ENCODE results near the gene HSBP1. TPM values are rescaled to one million over a fixed set of nuclear protein-coding genes. Genes with fewer than 3 reads are reported as not detected.
A peak's percentile ranks its signal among the peaks of the same experiment; 100 is the strongest.

HSBP1 gene
- total RNA-seq, 1 experiment from 2014 or later = 167 TPM

- H4K20me1 ChIP-seq (ENCODE audit: low read length) = no peaks in the 10 kb centered on the region
- DNase-seq (no peak), ATAC-seq (no peak)
- TF ChIP-seq EZH2 (IDR thresholded peaks at IDR 0.05; ENCODE audit: low read length, unreplicated experiment) (no peak), CTCF (conservative IDR thresholded peaks at IDR 0.05; ENCODE audit: low read depth, low read length) (no peak), EZH2phosphoT487 (IDR thresholded peaks at IDR 0.05; ENCODE audit: borderline replicate concordance, low read length) (no peak)
- H3K4me2 ChIP-seq (ENCODE audit: low read length) = no peak overlapping the region
- POLR2A ChIA-PET (ENCODE audit: unreplicated experiment) = no interaction called here
- no peaks in the 10 kb centered on the region for H3F3A ChIP-seq (ENCODE audit: low read length, unreplicated experiment)
- peaks cover 11% of the 10 kb centered on the region; the same call in 1 of the 2 replicates for H3K27me3 ChIP-seq (ENCODE audit: low read length)
- no peaks in the 10 kb centered on the region for H3K9me3 ChIP-seq (ENCODE audit: low read length)
- H3K36me3 ChIP-seq (ENCODE audit: low read depth, low read length) = no peaks in the 10 kb centered on the region
- CTCF ChIA-PET = no interaction called here
- BruUV-seq (replicated peaks) = no TSS peak
- no peak overlapping the region for H2AFZ ChIP-seq (ENCODE audit: low read length)
- no peak overlapping the region for H3K27ac ChIP-seq (ENCODE audit: low read length)
- 0 out of 2 replicates have a peak, but pooled peaks cover 6% of the 10 kb centered on the region for H3K4me1 ChIP-seq (ENCODE audit: insufficient read depth, low read length)
- H3K79me2 ChIP-seq (ENCODE audit: low read length) = no peaks in the 10 kb centered on the region
- no peaks in the 10 kb centered on the region for H3K9me2 ChIP-seq (replicated peaks; ENCODE audit: low read length)
- no peak overlapping the region for H3K9ac ChIP-seq (ENCODE audit: low read length)
- H3K4me3 ChIP-seq (ENCODE audit: low read length) = no peak overlapping the region
- intact Hi-C loops (cut with micrococcal nuclease) = no loop called here
These were observed 30.8 kb upstream of the HSBP1 start for GRCh38 chr16:83776944-83777343.

GRCh38 chr16:83779886-83780285, 27.9 kb upstream of the HSBP1 start:
- POLR2A ChIA-PET (ENCODE audit: unreplicated experiment) = no interaction called here
- Histone ChIP-seq H4K20me1 (ENCODE audit: low read length) (no peaks in the 10 kb centered on the region), H3K9me3 (ENCODE audit: low read length) (no peaks in the 10 kb centered on the region), H3K4me3 (ENCODE audit: low read length) (no peak overlapping the region), H3K36me3 (ENCODE audit: low read depth, low read length) (no peaks in the 10 kb centered on the region), H3K79me2 (ENCODE audit: low read length) (no peaks in the 10 kb centered on the region), H3F3A (ENCODE audit: low read length, unreplicated experiment) (no peaks in the 10 kb centered on the region), H3K27ac (ENCODE audit: low read length) (no peak overlapping the region), H3K9me2 (replicated peaks; ENCODE audit: low read length) (no peaks in the 10 kb centered on the region), H2AFZ (ENCODE audit: low read length) (no peak overlapping the region), H3K9ac (ENCODE audit: low read length) (no peak overlapping the region), H3K4me2 (ENCODE audit: low read length) (peak overlapping the region; percentile 41), H3K4me1 (ENCODE audit: insufficient read depth, low read length) (0 out of 2 replicates have a peak, but pooled peaks cover 6% of the 10 kb centered on the region), H3K27me3 (ENCODE audit: low read length) (peaks cover 18% of the 10 kb centered on the region; the same call in 1 of the 2 replicates)
- BruUV-seq (replicated peaks) = no TSS peak
- DNase-seq = peak; percentile 25
- TF ChIP-seq CTCF (conservative IDR thresholded peaks at IDR 0.05; ENCODE audit: low read depth, low read length) (no peak), EZH2phosphoT487 (IDR thresholded peaks at IDR 0.05; ENCODE audit: borderline replicate concordance, low read length) (no peak), EZH2 (IDR thresholded peaks at IDR 0.05; ENCODE audit: low read length, unreplicated experiment) (no peak)
- no peak for ATAC-seq
- intact Hi-C loops (cut with micrococcal nuclease) = no loop called here
- CTCF ChIA-PET = no interaction called here

- Histone ChIP-seq H4K20me1 (ENCODE audit: low read length) (no peaks in the 10 kb centered on the region), H3K4me2 (ENCODE audit: low read length) (no peak overlapping the region), H3F3A (ENCODE audit: low read length, unreplicated experiment) (no peaks in the 10 kb centered on the region), H3K4me1 (ENCODE audit: insufficient read depth, low read length) (no peaks in the 10 kb centered on the region), H3K9me2 (replicated peaks; ENCODE audit: low read length) (no peaks in the 10 kb centered on the region), H3K4me3 (ENCODE audit: low read length) (no peak overlapping the region), H3K36me3 (ENCODE audit: low read depth, low read length) (no peaks in the 10 kb centered on the region), H3K79me2 (ENCODE audit: low read length) (no peaks in the 10 kb centered on the region), H3K9me3 (ENCODE audit: low read length) (no peaks in the 10 kb centered on the region), H2AFZ (ENCODE audit: low read length) (no peak overlapping the region), H3K27ac (ENCODE audit: low read length) (no peak overlapping the region), H3K9ac (ENCODE audit: low read length) (no peak overlapping the region), H3K27me3 (ENCODE audit: low read length) (peaks cover 17% of the 10 kb centered on the region; the same call in 1 of the 2 replicates)
- CTCF ChIA-PET = no interaction called here
- intact Hi-C loops (cut with micrococcal nuclease) = no loop called here
- no peak for ATAC-seq
- TF ChIP-seq EZH2 (IDR thresholded peaks at IDR 0.05; ENCODE audit: low read length, unreplicated experiment) = no peak
- no peak for TF ChIP-seq CTCF (conservative IDR thresholded peaks at IDR 0.05; ENCODE audit: low read depth, low read length)
- no peak for TF ChIP-seq EZH2phosphoT487 (IDR thresholded peaks at IDR 0.05; ENCODE audit: borderline replicate concordance, low read length)
- no peak for DNase-seq
- BruUV-seq (replicated peaks) = no TSS peak
- POLR2A ChIA-PET (ENCODE audit: unreplicated experiment) = no interaction called here
These were observed 22.3 kb upstream of the HSBP1 start for GRCh38 chr16:83785455-83785854.

Data from PC-3 (cell line).